GM10248 (cell line): ENCODE measurements around the gene DOCK1.

Experiments used
- CTCF ChIA-PET: fragments of 300-600 bp; sonication (Branson Sonifier 250); formaldehyde crosslinking; extraction: SDS; loops from one replicate; lab custom pipeline; 2021; ENCODE audit warnings: antibody characterized with exemption; lab: Yijun Ruan, JAX
- POLR2A ChIA-PET: fragments of 350-650 bp; sonication (Branson Sonifier 250); formaldehyde crosslinking; extraction: SDS; loops from one replicate; lab custom pipeline; 2020; ENCODE audit warnings: antibody characterized with exemption; lab: Yijun Ruan, JAX
- DNase-seq: peaks from one replicate; pipeline ENCODE4 v3.0.0; 2012; ENCODE audit errors: extremely low spot score
- TF ChIP-seq, protein P1 (sequence below): IDR thresholded peaks from 2 replicates; pipeline ENCODE4 v1.5.1; 2012; ENCODE audit warnings: mild to moderate bottlenecking, low read depth; ENCODE audit errors: extremely low read depth, missing control alignments, control extremely low read depth

Gene DOCK1

DNA sequence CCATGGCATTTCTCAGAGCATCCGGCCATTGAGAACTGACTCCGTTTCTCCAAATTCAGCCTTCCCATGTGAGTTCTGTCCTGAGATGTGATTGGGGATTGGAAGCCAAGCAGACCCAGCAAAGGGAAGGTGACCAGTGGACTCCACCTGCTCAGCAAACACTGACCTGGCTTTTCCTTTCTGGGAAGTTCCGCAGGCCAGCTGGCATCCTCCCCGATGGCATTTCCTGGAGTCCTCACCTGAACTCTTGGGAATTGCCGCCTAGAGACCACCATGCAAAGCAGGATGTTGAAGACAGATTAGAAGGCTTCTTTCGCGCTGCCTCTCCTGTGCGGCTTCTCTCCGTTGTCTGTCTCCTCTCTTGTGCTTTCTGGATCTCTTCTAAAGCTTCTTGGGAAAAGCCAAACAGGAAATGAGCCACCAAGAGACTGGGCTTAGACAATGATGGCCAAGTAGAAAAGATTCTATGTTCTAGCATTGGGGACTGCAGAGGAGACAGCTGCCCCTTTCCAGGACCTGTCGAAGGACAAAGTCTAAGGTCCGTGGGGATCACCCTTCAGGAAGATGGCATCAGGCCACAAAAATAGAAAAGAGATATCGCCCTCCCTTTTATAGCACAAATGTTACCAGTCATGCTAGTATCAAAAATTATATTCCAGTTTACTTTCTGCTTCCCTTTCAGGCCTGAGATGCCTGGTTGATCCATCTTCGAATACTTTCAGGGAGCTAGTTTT lies 394.9 kb downstream of the DOCK1 start:
- ChIA-PET CTCF (no interaction called here), POLR2A (no interaction called here)
- DNase-seq, result no peak
- TF ChIP-seq, protein P1, sequence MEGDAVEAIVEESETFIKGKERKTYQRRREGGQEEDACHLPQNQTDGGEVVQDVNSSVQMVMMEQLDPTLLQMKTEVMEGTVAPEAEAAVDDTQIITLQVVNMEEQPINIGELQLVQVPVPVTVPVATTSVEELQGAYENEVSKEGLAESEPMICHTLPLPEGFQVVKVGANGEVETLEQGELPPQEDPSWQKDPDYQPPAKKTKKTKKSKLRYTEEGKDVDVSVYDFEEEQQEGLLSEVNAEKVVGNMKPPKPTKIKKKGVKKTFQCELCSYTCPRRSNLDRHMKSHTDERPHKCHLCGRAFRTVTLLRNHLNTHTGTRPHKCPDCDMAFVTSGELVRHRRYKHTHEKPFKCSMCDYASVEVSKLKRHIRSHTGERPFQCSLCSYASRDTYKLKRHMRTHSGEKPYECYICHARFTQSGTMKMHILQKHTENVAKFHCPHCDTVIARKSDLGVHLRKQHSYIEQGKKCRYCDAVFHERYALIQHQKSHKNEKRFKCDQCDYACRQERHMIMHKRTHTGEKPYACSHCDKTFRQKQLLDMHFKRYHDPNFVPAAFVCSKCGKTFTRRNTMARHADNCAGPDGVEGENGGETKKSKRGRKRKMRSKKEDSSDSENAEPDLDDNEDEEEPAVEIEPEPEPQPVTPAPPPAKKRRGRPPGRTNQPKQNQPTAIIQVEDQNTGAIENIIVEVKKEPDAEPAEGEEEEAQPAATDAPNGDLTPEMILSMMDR, result no peak

DNA sequence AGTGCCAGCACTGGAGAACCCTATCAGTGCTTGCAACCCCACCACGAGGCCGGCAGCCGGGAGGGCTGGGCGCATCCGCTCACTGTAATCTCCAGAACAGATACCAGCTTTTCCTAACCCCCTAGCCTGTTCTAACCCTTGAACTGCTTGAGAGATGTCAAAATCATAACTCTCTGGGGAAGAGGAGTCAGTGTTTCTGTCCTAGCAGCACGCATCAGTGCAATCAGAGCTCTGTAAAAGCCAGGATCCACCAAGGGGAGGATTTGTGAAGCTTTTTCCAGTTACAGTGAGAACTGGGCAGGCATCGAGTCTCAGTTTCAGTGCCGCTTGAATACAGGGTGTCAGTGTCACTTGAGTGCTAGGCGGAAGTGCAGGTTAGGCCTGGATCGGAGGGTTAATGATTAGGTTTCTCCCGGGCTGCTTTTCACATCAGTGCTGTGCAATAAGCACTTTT lies 395.7 kb downstream of the DOCK1 start:
- ChIA-PET POLR2A (no interaction called here), CTCF (interaction anchor here (1.5 kb wide), 1 partner anchor 14 kb away, joined by 3 read pairs; no protein-coding TSS in a partner anchor)
- TF ChIP-seq, protein P1, result no peak
- DNase-seq, result no peak

DNA sequence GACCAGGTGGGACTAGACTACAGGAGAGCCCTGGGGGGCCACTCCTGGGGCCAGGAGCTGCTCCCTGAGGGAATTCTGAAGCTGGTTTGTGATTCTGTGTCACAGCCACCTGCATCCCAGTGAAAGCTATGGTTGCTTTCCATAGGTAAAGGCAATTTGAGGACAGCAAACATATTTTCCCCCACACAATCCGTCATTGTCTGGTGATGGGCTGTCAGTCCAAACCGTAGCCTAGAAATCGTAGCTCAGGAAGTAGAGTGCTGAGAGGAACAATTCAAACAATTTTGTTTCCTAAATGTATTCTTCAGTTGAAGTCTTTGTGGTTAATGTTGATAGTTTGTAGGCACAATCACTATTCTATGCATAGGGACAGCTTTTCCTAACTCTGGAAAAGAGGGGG lies 397.1 kb downstream of the DOCK1 start:
- DNase-seq, result no peak
- CTCF ChIA-PET, result interaction anchor here (1.5 kb wide), 1 partner anchor 16 kb away, joined by 3 read pairs; no protein-coding TSS in a partner anchor
- POLR2A ChIA-PET, result no interaction called here
- TF ChIP-seq, protein P1, result no peak

DNA sequence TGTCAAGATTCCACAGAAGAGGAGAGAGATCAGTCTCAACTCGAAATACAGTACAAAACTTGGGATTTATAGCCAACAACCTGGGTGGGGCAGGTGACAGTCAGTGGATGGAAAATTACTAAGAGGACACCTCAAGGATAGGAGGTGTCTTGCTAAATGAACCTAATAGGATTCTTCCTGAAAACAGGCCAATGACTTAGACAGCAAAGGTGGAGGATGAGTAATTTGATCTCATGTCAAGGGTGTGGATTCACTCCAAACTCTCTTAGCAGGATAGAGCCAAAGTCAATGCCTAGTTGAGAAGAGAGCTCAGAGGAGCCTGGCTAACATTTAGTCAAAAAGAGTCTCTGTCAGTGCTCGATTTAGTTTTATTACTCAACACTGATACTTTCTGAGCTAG lies 397.9 kb downstream of the DOCK1 start:
- ChIA-PET CTCF (no interaction called here), POLR2A (no interaction called here)
- no peak for DNase-seq
- TF ChIP-seq, protein P1, result no peak

DNA sequence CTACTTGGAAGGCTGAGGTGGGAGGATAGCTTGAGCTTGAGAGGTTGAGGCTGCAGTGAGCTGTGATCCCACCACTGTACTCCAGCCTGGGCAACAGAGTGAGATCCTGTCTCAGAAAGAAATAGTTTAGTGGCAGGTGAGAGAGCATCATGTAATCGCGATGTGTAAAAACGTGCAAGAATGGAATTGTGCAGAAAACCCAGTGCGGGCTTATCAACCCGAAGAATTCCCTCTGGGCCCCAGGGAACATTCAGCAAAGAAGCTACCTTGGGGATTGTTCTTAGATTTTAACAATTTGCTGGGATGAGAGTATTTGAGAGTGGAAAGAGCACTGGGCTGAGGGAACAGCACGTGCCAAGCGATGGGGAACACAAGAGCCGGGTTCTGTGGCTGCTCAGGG lies 398.5 kb downstream of the DOCK1 start:
- TF ChIP-seq, protein P1, result no peak
- DNase-seq, result no peak
- CTCF ChIA-PET, result interaction anchor here (1.4 kb wide), 1 partner anchor 12 kb away, joined by 4 read pairs; no protein-coding TSS in a partner anchor
- POLR2A ChIA-PET, result no interaction called here

DNA sequence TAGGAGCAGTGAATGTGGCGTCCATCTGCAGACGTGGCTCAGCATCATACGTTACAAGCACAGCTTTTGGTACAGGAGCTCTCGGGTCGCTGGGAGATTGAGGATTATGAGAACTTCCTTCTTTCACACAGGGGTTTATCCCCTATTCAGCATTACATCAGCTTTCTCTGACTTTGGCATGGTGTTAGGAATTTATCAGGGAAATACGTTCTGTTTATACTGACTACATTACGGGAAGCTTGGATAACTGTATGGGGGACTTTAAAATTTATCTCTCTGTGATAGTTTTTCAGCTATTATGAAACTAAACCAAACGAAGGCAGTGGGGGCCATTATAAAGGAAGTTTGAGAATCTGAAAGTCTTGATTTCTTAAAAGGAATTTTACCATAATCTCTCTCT lies 401.3 kb downstream of the DOCK1 start:
- CTCF ChIA-PET, result no interaction called here
- POLR2A ChIA-PET, result no interaction called here

More for the DNA sequence above, 401.3 kb downstream of the DOCK1 start:
- TF ChIP-seq, protein P1, result no peak
- no peak for DNase-seq
